GM21737 (cell line): ENCODE results near the gene KCNN4.

Source experiments
- ATAC-seq: cut with Tn5 transposase; IDR thresholded peaks from one replicate; pipeline ENCODE4 v1.9.1; 2021; ENCODE audit warnings: mild to moderate bottlenecking, moderate library complexity; ENCODE audit not compliant: unreplicated experiment

The KCNN4 gene

DNA sequence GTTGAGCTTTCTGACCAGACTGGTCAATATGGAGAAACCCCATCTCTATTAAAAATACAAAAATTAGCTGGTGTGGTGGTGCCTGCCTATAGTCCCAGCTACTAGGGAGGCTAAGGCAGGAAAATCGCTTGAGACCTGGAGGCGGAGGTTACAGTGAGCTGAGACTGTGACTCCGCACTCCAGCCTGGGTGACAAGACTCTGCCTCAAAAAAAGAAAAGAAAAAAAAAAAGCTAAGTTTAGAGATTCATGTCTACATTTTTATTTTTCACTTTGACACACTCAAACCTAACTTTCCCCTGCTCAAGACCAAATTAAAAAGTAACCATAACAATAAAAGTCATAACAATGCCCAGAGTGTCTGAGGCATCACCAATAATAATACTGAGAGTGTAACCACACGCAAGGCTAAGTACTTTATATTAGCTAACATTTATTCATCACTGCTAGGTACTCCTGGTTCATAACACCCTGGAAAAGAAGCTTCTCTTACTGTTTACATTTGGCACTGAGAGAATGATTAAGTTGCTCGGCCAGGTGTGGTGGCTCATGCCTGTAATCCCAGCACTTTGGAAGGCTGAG, 59.2 kb downstream of the KCNN4 start:
- no peak for ATAC-seq

DNA sequence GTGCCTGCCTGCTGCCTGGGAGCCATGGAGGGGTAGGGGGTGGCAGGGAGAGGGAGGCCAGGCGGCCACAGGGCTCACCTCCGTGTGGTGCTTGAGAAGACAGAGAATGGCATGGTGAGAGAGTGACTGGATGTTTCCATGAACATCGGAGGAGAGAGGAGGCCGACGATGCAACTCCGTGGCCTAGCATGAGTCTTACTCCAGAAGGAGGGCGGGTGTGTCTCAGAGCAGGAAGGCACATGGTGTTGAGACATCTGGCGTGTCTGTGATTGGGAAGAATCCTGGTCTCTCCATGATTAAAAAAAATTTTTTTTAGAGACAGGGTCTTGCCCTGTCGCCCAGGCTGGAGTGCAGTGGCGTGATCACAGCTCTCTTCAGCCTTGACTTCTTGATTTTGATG, 59.8 kb downstream of the KCNN4 start:
- ATAC-seq, result no peak

DNA sequence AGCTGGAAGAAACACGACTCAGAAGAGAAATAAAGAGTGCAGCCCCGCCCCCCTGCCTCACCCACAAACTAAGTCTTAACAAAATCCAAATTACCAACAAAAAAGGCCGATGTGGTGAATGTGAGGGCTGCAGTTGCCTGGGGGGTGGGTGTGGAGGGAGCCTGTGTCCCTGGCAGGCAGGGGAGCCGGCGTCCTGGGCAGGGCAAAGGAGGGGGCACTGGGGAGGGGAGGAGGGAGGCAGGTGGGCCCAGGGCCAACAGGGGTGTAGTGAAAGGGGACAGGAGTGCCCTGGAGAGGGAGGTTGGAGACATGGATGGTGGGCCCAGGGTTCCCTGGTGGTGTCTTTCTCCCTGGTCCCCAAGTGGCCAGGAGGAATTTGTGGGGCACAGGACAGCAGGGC, 60.9 kb downstream of the KCNN4 start:
- no peak for ATAC-seq

DNA sequence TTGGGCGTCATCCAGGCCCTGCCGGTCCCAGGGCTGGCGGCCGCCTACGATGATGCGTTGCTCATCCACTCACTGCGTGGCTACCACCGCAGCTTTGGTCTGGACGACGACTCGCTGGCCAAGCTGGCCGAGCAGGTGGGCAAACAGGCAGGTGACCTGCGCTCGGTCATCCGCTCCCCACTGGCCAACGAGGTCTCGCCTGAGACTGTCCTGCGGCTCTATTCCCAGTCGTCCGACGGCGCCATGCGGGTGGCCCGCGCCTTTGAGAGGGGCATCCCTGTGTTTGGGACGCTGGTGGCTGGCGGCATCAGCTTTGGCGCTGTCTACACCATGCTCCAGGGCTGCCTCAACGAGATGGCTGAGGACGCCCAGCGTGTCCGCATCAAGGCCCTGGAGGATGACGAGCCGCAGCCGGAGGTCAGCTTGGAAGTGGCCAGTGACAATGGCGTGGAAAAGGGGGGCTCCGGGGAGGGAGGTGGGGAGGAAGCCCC, 61.4 kb downstream of the KCNN4 start:
- no peak for ATAC-seq

DNA sequence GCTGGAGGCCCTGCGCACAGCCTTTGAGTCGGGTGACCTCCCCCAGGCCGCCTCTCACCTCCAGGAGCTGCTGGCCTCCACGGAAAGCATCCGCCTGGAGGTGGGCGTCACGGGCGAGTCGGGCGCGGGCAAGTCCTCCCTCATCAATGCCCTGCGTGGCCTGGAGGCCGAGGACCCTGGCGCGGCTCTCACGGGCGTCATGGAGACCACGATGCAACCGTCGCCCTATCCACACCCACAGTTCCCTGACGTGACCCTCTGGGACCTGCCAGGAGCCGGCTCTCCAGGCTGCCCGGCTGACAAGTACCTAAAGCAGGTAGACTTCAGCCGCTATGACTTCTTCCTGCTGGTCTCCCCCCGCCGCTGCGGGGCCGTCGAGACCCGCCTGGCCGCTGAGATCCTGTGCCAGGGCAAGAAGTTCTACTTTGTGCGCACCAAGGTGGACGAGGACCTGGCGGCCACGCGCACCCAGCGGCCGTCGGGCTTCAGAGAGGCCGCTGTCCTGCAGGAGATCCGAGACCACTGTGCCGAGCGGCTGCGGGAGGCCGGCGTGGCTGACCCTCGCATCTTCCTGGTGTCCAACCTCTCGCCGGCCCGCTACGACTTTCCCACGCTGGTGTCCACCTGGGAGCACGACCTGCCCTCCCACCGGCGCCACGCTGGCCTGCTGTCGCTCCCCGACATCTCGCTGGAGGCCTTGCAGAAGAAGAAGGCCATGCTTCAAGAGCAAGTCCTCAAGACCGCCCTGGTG, 62.0 kb downstream of the KCNN4 start:
- ATAC-seq, result no peak
